LNCAP (cell line): Measurements from ENCODE around the gene TRIM54.

Source experiments
- TF ChIP-seq, protein P1 (sequence below): fragments of 450-650 bp; IDR thresholded peaks from 2 replicates; pipeline ENCODE4 v1.5.1; 2017; ENCODE audit warnings: mild to moderate bottlenecking

TRIM54 gene

DNA sequence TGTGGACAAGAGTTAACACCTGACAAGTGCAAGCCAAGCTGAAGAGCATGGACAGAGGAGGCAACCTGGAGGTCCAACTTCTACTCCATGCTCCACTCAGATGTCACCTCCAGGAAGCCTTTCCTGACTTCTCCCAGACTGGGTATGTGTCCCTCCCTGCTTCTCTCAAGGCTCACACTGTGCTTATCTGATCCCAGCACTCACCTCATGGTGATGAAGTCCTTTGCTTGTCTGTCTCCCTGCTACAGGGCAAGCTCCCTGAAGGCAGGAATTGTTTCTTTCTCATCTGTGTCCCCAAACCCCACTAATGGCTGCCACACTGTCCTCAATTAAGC is 16.7 kb upstream of the TRIM54 start:
- TF ChIP-seq, protein P1, sequence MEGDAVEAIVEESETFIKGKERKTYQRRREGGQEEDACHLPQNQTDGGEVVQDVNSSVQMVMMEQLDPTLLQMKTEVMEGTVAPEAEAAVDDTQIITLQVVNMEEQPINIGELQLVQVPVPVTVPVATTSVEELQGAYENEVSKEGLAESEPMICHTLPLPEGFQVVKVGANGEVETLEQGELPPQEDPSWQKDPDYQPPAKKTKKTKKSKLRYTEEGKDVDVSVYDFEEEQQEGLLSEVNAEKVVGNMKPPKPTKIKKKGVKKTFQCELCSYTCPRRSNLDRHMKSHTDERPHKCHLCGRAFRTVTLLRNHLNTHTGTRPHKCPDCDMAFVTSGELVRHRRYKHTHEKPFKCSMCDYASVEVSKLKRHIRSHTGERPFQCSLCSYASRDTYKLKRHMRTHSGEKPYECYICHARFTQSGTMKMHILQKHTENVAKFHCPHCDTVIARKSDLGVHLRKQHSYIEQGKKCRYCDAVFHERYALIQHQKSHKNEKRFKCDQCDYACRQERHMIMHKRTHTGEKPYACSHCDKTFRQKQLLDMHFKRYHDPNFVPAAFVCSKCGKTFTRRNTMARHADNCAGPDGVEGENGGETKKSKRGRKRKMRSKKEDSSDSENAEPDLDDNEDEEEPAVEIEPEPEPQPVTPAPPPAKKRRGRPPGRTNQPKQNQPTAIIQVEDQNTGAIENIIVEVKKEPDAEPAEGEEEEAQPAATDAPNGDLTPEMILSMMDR = no peak

DNA sequence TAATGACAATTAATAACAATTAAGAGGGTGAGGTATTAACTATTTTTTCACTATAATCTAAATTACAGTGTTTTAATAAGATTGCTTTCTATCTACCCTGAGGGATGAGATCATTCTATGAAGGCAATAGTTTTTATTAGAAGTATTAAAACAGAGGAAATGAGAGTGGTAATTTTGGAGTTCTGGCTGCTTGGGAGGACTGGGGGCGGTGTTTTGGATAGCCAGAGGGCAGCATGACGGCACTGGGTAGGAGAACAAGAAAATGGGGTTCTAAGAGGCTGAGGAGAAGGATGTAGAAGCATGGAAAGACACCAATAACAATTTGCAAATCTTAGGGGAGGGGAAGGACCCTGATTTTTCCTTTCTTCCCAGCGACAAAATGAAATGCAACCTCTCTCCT is 12.1 kb upstream of the TRIM54 start:
- TF ChIP-seq, protein P1 = no peak

DNA sequence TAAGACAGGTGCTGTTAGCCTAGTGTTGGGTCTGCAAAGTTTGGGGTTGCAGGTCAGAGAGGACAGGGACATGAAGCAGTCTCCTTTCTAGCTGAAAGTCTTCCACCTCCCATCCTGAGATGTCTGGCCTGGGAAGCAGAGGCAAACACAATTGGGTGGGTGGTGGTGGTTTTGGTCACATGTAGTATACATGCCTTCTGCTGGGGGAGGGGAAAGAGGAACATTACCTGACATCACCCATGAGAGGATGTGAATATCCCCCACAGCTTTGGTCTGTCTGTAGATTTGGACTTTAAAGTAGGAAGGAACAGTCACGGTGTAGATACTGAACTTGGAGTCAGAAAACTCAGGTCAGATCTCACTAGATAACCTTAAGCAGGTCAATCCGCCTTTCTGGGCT is 11.6 kb upstream of the TRIM54 start:
- TF ChIP-seq, protein P1 = no peak

DNA sequence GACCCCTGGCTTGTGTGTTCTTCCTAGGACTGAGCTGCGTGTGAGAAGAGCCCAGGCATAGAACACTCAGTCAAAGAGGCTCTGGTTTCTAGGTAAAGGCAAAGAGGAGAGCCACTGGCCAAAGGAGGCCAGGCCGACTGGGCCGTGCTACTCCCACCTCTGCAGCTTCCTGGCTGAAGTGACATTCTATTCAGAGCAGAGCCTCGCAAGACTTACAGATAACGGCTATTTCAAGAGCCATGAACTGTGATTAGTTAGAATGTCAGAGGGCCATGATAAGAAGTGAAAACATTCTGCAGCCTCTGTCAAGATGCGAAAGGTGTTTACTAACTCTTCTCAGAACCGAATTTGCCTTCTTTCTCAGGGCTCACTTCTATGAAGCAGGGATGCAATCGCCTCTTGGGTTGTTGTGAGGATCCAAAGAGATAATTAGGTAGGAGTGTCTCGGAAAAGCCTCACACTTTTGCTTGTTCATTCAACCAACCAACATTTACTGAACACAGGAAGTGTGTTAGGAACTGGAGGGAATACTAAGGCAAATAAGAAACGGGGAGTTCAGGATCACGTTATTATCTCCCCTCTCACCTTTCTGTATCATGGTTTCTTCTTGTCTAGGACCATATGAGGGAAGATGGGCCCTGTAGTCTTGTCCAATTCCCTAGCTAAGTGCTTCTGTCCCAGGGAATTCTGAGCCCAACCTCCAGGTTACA is 10.4 kb upstream of the TRIM54 start:
- TF ChIP-seq, protein P1 = no peak

DNA sequence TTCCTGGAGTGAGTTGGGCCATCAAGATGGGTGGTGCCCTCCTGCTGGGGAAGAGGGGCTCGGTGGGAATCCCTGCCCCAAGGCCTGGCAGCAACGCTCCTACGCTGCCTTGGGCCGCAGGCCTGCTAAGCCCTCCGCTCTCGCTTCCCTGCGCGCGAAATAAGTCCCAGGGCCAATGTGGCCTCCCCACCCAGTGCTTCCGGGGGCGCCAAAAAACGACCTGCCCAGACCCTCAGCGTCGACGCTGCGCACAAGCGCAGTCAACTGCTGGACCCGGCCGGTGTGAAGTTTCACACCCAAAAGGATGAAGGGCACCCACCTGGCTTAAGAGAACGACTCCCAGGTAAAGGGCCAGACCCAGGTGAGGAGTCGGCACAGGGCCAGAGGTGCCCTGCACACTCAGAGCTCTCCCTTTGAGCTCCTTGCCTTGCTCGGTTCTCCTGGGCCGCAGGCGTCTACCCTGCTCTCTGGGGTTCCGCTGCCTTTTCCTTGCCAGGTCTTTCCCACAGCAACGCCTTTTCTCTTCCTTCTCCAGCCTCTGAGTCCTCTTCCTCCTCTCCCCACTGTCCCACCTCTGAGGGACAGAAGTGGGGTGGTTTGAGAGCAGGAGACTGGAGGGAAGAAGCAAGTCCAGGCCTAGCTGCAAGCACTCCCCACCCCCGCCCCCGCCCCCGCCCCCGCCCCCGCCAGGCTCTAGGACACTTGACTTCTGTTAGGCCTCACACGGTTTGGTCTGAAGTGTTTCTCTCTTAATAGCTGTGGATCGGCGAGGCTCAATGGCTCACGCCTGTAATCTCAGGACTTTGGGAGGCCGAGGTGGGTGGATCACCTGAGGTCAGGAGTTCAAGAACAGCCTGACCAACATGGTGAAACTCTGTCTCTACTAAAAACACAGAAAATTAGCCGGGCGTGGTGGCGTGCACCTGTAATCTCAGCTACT is 6.7 kb upstream of the TRIM54 start, which contains the start of gene DNAJC5G:
Gene DNAJC5G (plus strand): TSS at position 223 of the 940 bp plus-strand sequence. CDS start 1,296 bp downstream, outside the sequence.
- TF ChIP-seq, protein P1 = no peak

DNA sequence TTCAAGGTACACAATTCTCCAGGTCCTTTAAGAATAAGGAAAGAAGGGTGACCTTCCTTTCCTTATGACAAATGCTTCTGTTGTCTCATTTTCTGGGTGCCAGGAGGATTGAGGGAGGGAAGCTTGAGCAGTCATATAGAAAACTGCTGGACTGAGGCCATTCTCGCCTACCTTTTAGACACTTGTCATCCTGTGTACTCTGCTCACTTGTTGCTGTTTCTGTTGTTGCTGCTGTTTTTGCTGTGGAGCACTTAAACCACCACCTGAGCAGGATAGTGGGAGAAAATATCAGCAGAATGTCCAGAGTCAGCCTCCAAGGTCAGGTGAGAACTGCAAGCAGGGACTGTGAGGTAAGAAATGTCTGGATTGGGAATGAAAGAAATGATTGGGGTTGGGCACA is 4.2 kb upstream of the TRIM54 start:
- TF ChIP-seq, protein P1 = no peak

DNA sequence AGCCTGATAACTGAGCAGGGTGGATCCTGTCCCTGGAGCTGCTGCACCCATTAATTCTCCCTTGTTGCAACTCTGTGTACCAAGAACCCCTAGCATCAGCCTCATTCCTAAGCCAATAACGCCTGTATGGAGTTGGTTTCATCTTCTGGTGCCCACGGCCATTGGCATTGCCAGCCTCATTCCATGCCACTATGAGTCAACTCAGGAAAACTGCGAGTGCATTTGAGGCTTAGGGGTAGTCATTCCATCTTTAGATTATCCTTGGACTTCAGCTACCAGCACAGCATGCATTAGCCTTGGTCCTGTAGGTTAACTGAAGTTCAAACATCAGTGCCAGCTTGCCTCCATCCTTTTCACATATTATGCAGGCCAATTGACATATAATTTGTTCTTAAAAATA is 1.4 kb upstream of the TRIM54 start:
- TF ChIP-seq, protein P1 = no peak
